ENCODE measurements around the gene NAGS. TPM values are rescaled to one million over a fixed set of nuclear protein-coding genes. Genes with fewer than 3 reads are reported as not detected.

NAGS gene
- polyA plus RNA-seq, 1 of the 3 experiments (the other 2 are of a cell fraction) = 1.7 TPM

DNA sequence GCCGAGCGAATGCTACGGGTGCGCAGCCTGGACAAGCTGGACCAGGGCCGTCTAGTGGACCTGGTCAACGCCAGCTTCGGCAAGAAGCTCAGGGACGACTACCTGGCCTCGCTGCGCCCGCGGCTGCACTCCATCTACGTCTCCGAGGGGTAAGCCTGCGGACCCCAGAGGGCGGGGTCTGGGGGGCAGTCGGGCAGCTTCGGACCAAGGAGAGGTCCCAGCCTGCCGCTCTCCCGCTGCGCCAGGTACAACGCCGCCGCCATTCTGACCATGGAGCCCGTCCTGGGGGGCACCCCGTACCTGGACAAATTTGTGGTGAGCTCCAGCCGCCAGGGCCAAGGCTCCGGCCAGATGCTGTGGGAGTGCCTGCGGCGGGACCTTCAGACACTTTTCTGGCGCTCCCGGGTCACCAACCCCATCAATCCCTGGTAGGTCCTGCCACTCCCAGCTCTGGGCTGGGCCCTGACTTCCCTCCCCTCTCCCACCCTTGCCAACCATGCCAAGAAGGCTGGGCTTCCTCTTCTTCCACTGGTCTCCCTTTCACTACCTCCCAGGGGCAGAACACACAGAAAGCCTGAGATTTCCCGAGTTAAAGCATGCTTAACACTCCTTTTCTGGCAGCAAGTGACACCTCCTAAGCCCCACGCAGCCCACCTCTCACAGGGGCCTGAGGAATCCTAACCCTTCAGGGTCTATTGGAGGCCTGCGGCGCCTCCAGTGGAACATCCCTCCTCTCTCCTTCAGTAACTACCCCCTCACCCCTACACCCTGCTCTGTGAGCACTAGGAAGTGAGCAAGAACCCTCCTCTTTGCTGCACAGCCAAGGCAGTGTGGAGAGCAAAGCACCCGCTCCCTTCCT, 3.2 kb downstream of the NAGS start (continued):
- no peak for TF ChIP-seq TEAD4 (IDR thresholded peaks at IDR 0.05; ENCODE audit: borderline replicate concordance, insufficient read depth)

DNA sequence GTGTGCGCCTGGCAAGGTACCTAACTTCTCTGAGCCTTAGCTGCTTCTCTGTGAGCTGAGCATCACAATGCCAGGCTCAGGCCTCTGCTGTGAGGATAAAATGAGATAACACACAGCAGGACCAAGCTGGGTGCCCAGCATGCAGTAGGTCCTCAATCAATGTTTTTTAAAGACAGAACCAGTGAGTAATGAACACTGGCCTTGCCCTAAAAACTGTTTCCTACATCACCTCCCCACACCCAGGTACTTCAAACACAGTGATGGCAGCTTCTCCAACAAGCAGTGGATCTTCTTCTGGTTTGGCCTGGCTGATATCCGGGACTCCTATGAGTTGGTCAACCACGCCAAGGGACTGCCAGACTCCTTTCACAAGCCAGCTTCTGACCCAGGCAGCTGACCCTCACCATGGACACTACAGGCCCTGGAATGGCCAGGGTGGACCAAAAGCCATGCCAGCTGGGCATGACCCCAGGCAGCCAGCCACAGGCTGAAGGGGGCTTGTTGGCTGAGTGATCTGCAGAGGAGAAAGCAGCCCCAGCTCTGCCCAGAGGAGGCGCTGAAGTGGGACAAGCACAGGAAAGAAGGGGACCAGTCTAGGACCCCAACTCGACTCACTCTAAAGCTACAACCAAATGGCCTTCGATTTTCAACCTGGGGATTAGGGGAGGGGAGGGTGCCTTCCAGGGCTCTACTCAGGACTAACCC, 3.9 kb downstream of the NAGS start:
- CTCF ChIA-PET = interaction anchor here (0.9 to 31.1 kb wide), 17 partner anchors 11 to 130 kb away, joined by 3 to 638 read pairs (median 4); partner anchors contain the start of genes HDAC5, MPP2 and PPY
- Histone ChIP-seq H3K4me2 (peak overlapping the region; percentile 90), H3K9ac (peak overlapping the region; percentile 78; the same call in 1 of the 2 replicates), H3K9me3 (no peaks in the 10 kb centered on the region), H3K9me2 (no peaks in the 10 kb centered on the region), H3K4me1 (ENCODE audit: control insufficient read depth in 1 of 2, insufficient read depth in 2 of 2, low read depth in 1 of 2, low read length in 1 of 2) (peaks cover 8 to 60% of the 10 kb centered on the region in 2 experiments; a peak in 2 of 4 replicates), H3K79me2 (ENCODE audit: insufficient read depth) (peaks cover 28% of the 10 kb centered on the region; the same call in 1 of the 2 replicates), H3K27me3 (ENCODE audit: insufficient read depth) (no peaks in the 10 kb centered on the region), H3F3A (replicated peaks; ENCODE audit: insufficient read depth) (peaks cover 9% of the 10 kb centered on the region), H3K36me3 (replicated peaks in 1 of 2; ENCODE audit: control insufficient read depth in 1 of 2, insufficient read depth in 2 of 2, low read length in 1 of 2) (peaks cover 0 to 14% of the 10 kb centered on the region in 2 experiments), H4K20me1 (ENCODE audit: insufficient read depth) (no peaks in the 10 kb centered on the region), H2AFZ (ENCODE audit: low read depth) (no peak overlapping the region), H3K27ac (ENCODE audit: low read depth in 2 of 2, low read length in 1 of 2) (peak overlapping the region in 1 of 2 experiments; percentile 57; a peak in 1 of 4 replicates), H3K4me3 (ENCODE audit: low read depth in 2 of 2, low read length in 1 of 2) (peak overlapping the region; percentile 80 to 90)
- 93% methylated on average over 3 of the region's 6 CpGs for WGBS (ENCODE audit: low lambda C conversion rate)
- no peak for DNase-seq
- POLR2A ChIA-PET = no interaction called here
- TF ChIP-seq, protein P1, sequence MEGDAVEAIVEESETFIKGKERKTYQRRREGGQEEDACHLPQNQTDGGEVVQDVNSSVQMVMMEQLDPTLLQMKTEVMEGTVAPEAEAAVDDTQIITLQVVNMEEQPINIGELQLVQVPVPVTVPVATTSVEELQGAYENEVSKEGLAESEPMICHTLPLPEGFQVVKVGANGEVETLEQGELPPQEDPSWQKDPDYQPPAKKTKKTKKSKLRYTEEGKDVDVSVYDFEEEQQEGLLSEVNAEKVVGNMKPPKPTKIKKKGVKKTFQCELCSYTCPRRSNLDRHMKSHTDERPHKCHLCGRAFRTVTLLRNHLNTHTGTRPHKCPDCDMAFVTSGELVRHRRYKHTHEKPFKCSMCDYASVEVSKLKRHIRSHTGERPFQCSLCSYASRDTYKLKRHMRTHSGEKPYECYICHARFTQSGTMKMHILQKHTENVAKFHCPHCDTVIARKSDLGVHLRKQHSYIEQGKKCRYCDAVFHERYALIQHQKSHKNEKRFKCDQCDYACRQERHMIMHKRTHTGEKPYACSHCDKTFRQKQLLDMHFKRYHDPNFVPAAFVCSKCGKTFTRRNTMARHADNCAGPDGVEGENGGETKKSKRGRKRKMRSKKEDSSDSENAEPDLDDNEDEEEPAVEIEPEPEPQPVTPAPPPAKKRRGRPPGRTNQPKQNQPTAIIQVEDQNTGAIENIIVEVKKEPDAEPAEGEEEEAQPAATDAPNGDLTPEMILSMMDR (IDR thresholded peaks at IDR 0.05) = no peak
- TF ChIP-seq, protein P2, sequence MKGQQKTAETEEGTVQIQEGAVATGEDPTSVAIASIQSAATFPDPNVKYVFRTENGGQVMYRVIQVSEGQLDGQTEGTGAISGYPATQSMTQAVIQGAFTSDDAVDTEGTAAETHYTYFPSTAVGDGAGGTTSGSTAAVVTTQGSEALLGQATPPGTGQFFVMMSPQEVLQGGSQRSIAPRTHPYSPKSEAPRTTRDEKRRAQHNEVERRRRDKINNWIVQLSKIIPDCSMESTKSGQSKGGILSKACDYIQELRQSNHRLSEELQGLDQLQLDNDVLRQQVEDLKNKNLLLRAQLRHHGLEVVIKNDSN (IDR thresholded peaks at IDR 0.05; ENCODE audit: borderline replicate concordance, low read depth) = no peak
- TF ChIP-seq, protein P3, sequence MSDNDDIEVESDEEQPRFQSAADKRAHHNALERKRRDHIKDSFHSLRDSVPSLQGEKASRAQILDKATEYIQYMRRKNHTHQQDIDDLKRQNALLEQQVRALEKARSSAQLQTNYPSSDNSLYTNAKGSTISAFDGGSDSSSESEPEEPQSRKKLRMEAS (IDR thresholded peaks at IDR 0.05; ENCODE audit: low read depth) = no peak
- no peak for TF ChIP-seq FOXJ3 (CRISPR knock-in tag; IDR thresholded peaks at IDR 0.05)
- no peak for TF ChIP-seq RXRA (IDR thresholded peaks at IDR 0.05; ENCODE audit: borderline replicate concordance, low read depth)
- TF ChIP-seq, protein P4, sequence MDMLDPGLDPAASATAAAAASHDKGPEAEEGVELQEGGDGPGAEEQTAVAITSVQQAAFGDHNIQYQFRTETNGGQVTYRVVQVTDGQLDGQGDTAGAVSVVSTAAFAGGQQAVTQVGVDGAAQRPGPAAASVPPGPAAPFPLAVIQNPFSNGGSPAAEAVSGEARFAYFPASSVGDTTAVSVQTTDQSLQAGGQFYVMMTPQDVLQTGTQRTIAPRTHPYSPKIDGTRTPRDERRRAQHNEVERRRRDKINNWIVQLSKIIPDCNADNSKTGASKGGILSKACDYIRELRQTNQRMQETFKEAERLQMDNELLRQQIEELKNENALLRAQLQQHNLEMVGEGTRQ (IDR thresholded peaks at IDR 0.05; ENCODE audit: borderline replicate concordance, low read depth, low read length) = no peak
- no peak for TF ChIP-seq TCF12 (IDR thresholded peaks at IDR 0.05)

Measured in SK-N-SH (cell line).